Measurements from ENCODE around the gene SNPH.

DNA sequence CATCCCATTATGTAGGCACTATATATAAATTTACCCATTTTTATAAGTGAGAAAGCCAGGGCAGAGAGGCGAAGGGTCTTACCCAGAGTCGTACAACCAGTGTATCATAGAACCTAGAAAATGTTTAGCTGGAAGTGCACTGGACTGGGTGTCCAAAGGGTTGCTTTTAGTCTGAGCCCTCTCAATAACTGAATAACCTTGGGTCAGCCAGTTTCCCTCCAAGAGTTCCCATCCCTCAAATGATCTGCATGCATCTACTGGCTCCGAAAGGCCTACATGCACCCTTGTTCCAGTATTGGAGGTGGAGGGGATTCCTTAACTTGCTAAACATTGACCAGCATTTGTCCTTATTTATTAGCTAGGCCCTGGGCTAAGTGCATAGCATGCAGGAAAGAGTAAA lies 3.8 kb downstream of the SNPH start:
- TF ChIP-seq, protein P1, sequence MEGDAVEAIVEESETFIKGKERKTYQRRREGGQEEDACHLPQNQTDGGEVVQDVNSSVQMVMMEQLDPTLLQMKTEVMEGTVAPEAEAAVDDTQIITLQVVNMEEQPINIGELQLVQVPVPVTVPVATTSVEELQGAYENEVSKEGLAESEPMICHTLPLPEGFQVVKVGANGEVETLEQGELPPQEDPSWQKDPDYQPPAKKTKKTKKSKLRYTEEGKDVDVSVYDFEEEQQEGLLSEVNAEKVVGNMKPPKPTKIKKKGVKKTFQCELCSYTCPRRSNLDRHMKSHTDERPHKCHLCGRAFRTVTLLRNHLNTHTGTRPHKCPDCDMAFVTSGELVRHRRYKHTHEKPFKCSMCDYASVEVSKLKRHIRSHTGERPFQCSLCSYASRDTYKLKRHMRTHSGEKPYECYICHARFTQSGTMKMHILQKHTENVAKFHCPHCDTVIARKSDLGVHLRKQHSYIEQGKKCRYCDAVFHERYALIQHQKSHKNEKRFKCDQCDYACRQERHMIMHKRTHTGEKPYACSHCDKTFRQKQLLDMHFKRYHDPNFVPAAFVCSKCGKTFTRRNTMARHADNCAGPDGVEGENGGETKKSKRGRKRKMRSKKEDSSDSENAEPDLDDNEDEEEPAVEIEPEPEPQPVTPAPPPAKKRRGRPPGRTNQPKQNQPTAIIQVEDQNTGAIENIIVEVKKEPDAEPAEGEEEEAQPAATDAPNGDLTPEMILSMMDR (IDR thresholded peaks at IDR 0.05), result no peak
- TF ChIP-seq EP300 (IDR thresholded peaks at IDR 0.05), result no peak
